ENCODE data around the gene IQGAP2. TPM values are rescaled to one million over a fixed set of nuclear protein-coding genes. Genes with fewer than 3 reads are reported as not detected.

The IQGAP2 gene
- total RNA-seq, 1 donor from 2014 or later: 8.8 TPM

- Mint-ChIP-seq H3K4me3 (no peak overlapping the region), H3K36me3 (ENCODE audit: low read depth) (no peaks in the 10 kb centered on the region), H3K4me1 (peaks cover 6% of the 10 kb centered on the region), H3K9me3 (no peaks in the 10 kb centered on the region), H3K27ac (no peak overlapping the region), H3K27me3 (peaks cover 8% of the 10 kb centered on the region)
- intact Hi-C loops (cut with micrococcal nuclease): no loop called here
- CTCF ChIA-PET: no interaction called here
- TF ChIP-seq CTCF (IDR thresholded peaks at IDR 0.05): no peak
- POLR2A ChIA-PET: no interaction called here
- ATAC-seq (ENCODE audit: low read depth): no peak
- no peak for DNase-seq
These were observed 320.2 kb downstream of the IQGAP2 start for GRCh38 chr5:76723266-76723665.

GRCh38 chr5:76723906-76724305 is 320.8 kb downstream of the IQGAP2 start:
- Mint-ChIP-seq H3K36me3 (ENCODE audit: low read depth) (no peaks in the 10 kb centered on the region), H3K4me3 (no peak overlapping the region), H3K27me3 (peaks cover 3% of the 10 kb centered on the region), H3K27ac (no peak overlapping the region), H3K9me3 (peaks cover under 1% of the 10 kb centered on the region), H3K4me1 (peaks cover 6% of the 10 kb centered on the region)
- no peak for TF ChIP-seq CTCF (IDR thresholded peaks at IDR 0.05)
- ATAC-seq (ENCODE audit: low read depth) (no peak), DNase-seq (no peak)
- intact Hi-C loops (cut with micrococcal nuclease): no loop called here
- CTCF ChIA-PET: no interaction called here
- POLR2A ChIA-PET: no interaction called here

- intact Hi-C loops (cut with micrococcal nuclease): no loop called here
- peaks cover 2% of the 10 kb centered on the region for H3K27me3 Mint-ChIP-seq
- no peaks in the 10 kb centered on the region for H3K36me3 Mint-ChIP-seq (ENCODE audit: low read depth)
- H3K4me1 Mint-ChIP-seq: peaks cover 6% of the 10 kb centered on the region
- no peak overlapping the region for H3K27ac Mint-ChIP-seq
- TF ChIP-seq CTCF (IDR thresholded peaks at IDR 0.05): no peak
- H3K4me3 Mint-ChIP-seq: no peak overlapping the region
- peaks cover 10% of the 10 kb centered on the region for H3K9me3 Mint-ChIP-seq
- DNase-seq (no peak), ATAC-seq (ENCODE audit: low read depth) (no peak)
- CTCF ChIA-PET: interaction anchor here (1.2 kb wide), 1 partner anchor 50 kb away, joined by 5 read pairs; no protein-coding TSS in a partner anchor
- POLR2A ChIA-PET: no interaction called here
These were observed 321.8 kb downstream of the IQGAP2 start for GRCh38 chr5:76724871-76725270.

- H3K27me3 Mint-ChIP-seq: peaks cover 3% of the 10 kb centered on the region
- ChIA-PET CTCF (no interaction called here), POLR2A (no interaction called here)
- no peak overlapping the region for H3K27ac Mint-ChIP-seq
- DNase-seq: no peak
- peaks cover 15% of the 10 kb centered on the region for H3K9me3 Mint-ChIP-seq
- H3K4me3 Mint-ChIP-seq: no peak overlapping the region
- no peak for TF ChIP-seq CTCF (IDR thresholded peaks at IDR 0.05)
- H3K36me3 Mint-ChIP-seq (ENCODE audit: low read depth): no peaks in the 10 kb centered on the region
- intact Hi-C loops (cut with micrococcal nuclease): no loop called here
- no peak for ATAC-seq (ENCODE audit: low read depth)
- no peaks in the 10 kb centered on the region for H3K4me1 Mint-ChIP-seq
These were observed 325.9 kb downstream of the IQGAP2 start for GRCh38 chr5:76728965-76729364.

GRCh38 chr5:76729373-76730290 is 326.5 kb downstream of the IQGAP2 start:
- Mint-ChIP-seq H3K9me3 (peaks cover 15% of the 10 kb centered on the region), H3K4me1 (no peaks in the 10 kb centered on the region), H3K36me3 (ENCODE audit: low read depth) (no peaks in the 10 kb centered on the region), H3K27me3 (peaks cover 3% of the 10 kb centered on the region), H3K27ac (no peak overlapping the region), H3K4me3 (no peak overlapping the region)
- intact Hi-C loops (cut with micrococcal nuclease): no loop called here
- no peak for TF ChIP-seq CTCF (IDR thresholded peaks at IDR 0.05)
- CTCF ChIA-PET: no interaction called here
- ATAC-seq (ENCODE audit: low read depth): no peak
- POLR2A ChIA-PET: no interaction called here
- no peak for DNase-seq

All from activated B cell treated with CpG ODN at 0.5 μM for 24 hours (primary cell).